Left forelimb (tissue), 1 donor: Measurements from ENCODE around the gene CYP2A13.
"Not testable (repeated sequence)": the region's sequence is repeated elsewhere in the genome, so short reads cannot be mapped to it uniquely, and the experiment has no call there.

Source experiments
- DNase-seq: peaks from one replicate; pipeline ENCODE4 v3.0.0-alpha.2; 2018; ENCODE audit warnings: low spot score

CYP2A13 gene

DNA sequence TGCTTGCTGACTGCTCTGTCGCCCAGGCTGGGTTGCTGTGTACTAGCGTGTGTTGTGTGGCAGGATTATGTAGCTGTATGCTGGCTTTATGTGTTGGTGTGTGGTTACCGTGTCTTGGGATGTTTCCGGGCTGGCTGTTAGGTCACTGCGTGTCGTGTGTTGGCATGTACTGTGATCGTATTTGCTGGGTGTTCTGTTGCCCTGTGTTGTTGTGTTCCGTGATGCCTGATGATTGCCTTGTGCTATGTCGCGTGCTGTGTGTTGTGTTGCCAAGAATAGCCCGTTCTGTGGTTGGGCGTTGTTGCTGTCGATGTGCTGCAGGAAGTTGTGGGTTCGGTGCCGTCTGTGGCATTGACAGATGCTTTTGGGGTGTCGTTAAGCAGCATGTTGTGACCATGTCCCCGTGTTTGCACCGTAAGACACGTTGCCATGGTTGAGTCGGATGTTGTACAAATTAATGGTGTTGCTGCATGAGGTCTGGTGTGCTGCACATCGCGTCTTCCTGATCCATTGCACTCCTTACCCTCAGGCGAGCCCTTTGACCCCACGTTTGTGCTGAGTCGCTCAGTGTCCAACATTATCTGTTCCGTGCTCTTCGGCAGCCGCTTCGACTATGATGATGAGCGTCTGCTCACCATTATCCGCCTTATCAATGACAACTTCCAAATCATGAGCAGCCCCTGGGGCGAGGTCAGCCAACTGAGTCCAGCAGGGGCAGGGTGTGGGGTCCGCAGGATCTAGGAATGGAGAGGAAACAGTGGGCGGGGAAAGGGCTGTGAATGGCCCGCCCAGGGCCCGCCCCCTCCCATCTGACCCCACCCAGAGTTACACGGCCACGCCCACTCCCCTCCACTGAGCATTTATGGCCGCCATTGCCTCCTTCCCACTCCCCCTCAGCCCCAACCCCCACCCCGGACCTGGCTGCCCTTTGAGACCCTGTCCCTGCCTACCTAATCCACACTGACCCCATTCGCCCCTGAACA, 33.0 kb downstream of the CYP2A13 start:
- DNase-seq = not testable (repeated sequence)

DNA sequence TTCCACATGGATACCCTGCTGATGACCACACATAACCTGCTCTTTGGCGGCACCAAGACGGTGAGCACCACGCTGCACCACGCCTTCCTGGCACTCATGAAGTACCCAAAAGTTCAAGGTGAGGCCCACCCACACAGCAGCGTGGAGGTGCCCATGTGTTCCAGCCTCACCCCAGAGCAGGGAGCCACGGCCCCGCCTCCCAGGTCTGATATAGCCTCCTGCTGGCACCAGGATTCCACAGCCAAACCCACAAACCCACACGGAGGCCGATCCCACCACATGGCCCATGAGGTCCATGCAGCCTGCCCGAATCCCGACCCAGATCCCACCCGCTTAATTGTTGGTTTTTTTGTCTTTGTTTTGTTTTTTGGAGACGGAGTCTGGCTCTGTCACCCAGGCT, 34.6 kb downstream of the CYP2A13 start:
- not testable (repeated sequence) for DNase-seq

DNA sequence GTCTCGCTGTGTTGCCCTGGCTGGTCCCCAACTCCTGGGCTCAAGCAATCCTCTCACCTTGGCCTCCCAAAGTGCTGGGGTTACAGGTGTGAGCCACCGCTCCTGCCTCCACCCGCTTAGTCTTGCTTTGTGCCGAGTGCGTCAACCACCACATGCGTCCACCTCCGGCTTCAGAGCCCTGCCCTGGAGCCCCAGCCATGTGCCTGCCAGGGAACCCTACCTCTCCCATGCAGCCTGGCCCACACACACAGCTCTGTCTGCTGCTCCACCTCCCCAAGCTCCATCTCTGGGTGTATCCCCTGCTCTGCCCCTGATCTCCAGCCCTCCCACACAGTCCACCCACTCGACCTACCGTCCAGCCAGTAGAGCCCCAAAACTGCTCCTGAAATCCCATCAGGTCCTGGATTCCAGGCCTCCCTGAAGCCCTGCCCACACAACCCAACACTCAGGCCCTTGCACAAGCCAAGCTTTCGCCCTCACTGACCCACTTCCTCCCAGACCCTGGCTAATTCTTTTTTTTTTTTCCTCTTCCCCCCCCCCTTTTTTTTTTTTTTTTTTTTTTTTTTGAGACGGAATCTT, 35.6 kb downstream of the CYP2A13 start:
- DNase-seq = no peak

DNA sequence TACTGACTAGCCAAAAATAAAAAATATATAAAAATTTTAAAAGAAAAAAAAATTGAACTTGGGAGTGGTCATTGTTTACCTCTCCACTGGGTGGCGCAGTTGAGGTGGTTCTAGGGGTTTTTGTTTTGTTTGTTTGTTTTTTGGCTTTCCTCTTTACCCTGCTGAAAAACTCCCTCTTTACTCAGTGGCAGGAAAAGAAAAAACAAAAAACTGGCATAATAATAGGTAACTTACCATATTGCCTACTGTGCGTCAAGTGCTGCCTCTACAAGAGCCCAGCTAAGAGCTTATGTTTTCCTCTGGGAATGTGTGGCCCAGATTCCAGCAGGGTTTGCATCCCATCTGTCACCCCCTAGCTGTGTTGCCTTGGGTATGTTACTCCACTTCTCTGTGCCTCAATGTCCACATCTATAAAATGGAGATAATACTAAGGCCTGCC, 38.5 kb downstream of the CYP2A13 start:
- DNase-seq = not testable (repeated sequence)

DNA sequence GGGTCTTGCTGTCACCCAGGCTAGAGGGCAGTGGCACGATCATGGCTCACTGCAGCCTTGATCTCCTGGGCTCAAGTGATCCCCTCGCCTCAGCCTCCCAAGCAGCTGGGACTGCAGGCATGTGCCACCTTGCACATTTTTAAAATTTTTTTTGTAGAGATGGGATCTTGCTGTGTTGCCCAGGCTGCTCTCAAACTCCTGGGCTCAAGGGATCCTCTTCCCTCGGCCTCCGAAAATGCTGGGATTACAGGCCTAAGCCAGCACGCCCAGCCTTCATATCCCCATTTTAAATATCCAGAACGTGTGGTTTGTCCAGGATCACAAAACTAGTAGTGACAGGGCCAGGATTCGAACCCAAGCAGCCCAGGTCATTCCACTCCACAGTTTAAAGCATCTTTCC, 39.1 kb downstream of the CYP2A13 start:
- not testable (repeated sequence) for DNase-seq

DNA sequence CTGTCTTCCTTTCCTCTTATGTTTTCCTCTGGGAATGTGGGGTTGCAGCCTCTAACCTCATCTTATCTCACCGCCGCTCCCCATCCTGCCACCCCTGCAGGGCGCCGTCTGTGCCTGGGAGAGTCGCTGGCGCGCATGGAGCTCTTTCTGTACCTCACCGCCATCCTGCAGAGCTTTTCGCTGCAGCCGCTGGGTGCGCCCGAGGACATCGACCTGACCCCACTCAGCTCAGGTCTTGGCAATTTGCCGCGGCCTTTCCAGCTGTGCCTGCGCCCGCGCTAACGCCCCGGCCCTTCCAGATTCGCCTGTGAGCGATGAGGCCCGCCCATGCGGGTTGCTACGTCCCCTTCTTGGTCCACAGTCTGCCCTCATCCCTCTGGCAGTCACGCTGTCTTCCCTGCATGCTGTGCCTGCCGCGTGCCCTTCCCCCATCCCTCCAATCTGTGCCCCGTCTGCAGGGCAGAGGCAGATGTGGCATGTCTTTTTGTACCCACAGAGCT, 39.6 kb downstream of the CYP2A13 start:
- peak; percentile 80 for DNase-seq

DNA sequence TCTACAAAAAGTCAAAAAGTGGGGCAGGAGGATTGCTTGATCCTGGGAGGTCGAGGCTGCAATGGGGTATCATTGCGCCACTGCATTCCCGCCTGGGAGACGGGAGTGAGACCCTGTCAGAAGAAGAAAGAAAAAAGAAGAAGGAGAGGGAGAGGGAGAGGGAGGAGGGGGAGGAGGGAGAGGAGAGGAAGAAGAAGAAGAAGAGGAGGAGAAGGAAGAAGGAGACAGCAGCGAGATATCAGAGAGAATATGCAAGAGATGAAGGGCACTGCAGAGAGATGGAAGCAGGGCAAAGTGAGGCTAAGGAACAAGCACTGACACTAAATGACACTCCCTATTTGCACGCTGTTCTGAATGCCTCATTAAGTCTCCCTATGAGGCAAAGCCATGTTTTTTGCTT, 40.4 kb downstream of the CYP2A13 start:
- DNase-seq = no peak

DNA sequence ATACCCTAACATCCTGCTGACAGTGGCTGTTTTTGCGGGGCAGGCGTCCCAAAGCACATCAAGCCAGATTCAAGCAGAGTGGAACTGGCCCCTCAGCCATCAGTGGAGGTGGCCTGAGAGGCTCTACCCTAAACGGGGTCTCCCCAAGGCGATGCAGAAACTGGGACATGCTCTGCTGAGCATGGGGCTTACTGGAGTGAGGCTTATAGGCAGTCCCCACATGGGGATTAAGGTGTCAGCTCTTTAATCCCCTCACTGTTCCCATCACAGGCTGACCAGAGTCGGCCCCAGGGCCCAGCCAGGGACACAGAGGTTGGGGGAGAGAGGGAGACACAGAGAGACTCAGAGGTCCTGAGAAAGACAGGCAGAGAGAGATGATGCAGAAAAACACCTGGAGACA, 42.9 kb downstream of the CYP2A13 start:
- no peak for DNase-seq

DNA sequence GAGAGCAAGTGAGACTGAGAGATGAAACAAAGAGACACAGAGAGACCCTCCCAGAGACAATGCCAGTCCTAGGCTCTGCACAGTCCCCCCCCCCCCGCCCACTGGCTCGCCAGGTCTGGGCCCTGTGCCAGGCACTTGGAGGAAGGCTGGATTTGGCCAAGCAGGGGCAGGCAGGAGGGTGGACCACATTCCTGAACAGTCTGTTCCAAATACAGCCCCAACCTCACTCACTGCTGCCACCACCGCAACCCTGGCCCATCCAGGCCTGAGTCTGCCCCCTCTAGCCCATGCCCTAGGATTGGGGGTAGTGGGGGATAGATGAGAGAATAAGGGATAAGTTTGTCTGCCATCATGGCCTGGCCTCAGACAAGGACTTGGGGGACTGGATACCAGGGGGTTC, 45.0 kb downstream of the CYP2A13 start:
- DNase-seq = no peak

DNA sequence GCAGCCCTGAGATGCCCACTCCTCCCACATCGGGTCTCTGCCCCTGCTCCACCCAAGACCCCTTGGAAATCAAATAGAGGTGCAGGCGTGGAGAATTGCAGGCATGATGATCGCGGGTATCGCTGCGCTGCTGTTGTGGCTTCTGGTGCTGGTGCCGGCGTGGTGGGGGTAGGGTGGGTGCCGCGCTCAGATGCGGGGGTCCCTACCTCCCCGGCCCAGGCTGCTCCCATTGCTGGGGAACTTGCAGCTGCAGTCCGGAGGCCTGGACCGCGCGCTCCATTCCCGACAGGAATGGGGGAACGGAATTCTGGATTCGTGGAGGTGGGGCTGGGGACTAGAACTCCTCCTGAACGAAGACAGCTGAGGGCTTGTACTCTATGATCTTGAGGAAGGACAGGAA, 46.4 kb downstream of the CYP2A13 start:
- DNase-seq = no peak

DNA sequence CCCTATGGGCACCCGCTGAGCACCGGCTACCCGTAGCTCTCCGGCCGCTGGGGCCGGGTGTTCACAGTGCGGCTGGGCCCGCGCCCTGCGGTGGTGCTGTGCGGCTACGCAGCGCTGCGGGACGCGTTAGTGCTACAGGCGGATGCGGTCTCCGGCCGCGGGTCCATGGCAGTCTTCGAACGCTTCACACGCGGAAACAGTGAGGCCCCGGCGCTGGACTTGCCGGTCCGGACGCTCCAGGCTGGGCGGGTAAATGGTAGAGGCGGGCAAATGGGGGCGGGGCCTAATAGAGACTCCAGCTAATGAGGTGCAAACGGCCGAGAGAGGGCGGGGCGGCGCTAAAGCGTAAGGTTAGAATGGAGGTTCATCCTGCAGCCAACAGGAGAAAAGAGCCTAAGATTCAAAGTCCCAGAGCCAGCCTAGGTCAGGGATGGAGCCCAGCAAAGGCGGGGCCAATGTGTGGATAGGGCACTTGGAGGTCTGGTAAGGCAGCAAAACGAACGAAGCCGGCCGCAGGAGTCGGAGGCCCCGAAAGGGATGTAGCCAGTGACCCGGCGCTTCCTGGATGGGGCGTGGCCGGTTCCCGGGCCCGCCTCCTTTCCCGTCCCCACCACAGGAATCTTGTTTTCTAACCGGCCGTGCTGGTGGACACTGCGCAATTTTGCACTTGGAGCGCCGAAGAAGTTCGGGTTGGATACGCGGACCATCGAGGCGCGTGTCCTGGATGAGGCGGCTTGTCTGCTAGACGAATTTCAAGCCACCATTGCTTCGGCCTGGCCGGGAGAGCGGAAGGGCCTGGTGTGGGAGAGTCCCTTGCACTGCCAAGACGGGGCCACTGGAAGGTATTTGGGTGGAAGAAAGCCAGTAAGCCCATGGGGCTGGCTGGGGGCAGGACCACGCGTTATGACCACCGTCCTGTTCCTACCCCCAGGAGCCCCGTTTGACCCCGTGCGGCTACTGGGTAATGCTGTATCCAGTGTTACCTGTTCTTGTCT, 47.4 kb downstream of the CYP2A13 start:
- DNase-seq = peak; percentile 76

DNA sequence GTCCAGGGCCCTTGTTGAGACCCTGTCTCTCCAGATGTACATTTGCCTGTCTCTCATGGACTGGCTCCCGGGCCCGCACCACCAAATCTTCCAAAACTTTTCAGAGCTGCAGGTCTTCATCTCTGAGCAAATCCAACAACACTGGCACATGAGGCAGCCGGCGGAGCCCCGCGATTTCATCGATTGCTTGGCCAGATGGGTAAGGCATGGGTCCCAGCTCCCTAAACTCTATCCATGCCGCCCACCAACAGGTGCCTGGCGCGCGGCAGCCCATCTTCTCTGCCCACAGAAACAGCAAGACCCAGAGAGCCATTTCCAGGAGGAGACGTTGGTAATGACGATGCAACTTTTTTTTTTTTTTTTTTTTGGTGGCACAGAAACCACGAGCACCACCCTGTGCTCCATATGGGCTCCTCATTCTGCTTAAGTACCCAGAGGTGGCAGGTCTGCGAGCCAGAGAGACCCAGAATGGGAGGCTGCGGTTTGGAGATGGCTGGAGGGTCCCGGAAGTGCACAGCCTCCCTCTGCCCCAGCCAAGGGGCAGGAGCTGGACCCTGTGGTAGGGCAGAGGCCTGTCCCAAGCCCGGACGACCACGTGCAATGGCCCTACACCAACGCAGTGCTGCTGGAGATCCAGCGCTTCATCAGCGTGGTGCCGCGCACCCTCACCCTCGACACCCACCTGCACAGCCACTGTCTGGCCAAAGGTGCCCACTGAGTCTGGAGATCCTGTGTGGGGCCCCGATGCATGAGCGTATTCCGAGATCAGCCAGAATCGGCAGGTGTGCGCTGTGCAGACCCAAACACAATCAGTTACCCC, 48.6 kb downstream of the CYP2A13 start:
- no peak for DNase-seq

DNA sequence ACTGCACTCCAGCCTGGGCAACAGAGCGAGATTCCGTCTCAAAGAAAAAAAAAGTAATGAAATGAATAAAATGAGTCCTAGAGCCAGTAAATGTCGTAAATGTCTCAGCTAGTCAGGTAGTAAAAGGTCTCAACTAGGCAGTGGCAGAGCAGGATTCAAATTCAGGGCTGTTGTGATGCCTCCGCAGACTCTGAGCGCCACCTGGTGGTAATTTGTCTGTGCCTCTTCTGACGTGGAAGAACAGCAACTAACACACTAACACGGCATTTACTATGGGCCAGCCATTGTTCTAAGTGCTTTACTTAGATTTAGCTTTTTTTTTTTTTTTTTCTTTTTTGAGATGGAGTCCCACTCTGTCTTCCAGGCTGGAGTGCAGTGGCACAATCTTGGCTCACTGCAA, 56.2 kb downstream of the CYP2A13 start:
- no peak for DNase-seq
